ENCODE results near the gene NCOA7.

NCOA7 gene

DNA sequence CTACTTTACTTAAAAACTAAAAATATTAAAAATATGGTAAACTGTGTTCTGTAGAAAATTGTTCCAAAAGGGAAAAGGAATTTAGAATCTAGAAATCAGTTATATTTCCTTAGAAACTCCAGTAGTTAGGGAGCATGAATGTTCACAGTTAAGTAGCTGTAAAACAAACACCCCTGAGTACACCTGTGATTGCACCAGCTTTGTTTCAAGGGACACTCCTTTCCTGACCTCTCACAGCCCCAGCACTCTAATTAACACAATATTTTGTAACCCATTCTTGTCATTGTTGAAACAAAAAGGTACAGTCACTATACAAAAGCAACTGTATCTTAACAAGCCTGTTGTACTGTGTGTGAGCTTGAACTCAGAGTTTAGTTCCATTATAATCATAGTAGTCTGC lies 72.3 kb downstream of the NCOA7 start:
- TF ChIP-seq, protein P1, sequence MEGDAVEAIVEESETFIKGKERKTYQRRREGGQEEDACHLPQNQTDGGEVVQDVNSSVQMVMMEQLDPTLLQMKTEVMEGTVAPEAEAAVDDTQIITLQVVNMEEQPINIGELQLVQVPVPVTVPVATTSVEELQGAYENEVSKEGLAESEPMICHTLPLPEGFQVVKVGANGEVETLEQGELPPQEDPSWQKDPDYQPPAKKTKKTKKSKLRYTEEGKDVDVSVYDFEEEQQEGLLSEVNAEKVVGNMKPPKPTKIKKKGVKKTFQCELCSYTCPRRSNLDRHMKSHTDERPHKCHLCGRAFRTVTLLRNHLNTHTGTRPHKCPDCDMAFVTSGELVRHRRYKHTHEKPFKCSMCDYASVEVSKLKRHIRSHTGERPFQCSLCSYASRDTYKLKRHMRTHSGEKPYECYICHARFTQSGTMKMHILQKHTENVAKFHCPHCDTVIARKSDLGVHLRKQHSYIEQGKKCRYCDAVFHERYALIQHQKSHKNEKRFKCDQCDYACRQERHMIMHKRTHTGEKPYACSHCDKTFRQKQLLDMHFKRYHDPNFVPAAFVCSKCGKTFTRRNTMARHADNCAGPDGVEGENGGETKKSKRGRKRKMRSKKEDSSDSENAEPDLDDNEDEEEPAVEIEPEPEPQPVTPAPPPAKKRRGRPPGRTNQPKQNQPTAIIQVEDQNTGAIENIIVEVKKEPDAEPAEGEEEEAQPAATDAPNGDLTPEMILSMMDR (IDR thresholded peaks at IDR 0.05) = no peak
- TF ChIP-seq ZFX (IDR thresholded peaks at IDR 0.05; ENCODE audit: borderline replicate concordance) = no peak

DNA sequence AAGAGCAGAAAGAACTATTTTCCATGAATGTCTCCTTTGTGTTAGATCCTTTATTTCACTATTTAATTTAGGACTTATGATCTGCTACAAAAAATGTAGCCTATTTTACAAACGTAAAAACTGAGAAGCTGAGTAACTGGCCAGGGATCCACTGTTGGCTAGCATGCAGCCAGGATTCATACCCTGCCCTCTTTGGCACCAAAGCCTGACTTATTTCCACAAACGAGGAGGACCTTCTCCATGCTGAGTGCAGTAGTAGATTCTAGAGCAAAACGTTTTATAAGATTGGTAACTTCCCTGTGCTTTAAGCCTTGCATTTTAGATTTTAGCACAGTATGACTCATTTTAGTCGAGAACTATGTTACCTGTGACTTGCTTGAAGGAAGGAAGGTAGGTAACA lies 74.3 kb downstream of the NCOA7 start:
- TF ChIP-seq, protein P1 (IDR thresholded peaks at IDR 0.05) = no peak
- no peak for TF ChIP-seq ZFX (IDR thresholded peaks at IDR 0.05; ENCODE audit: borderline replicate concordance)
- no peak overlapping the region for H3K27ac ChIP-seq

More for the DNA sequence above, 72.3 kb downstream of the NCOA7 start:
- no peak overlapping the region for H3K27ac ChIP-seq

DNA sequence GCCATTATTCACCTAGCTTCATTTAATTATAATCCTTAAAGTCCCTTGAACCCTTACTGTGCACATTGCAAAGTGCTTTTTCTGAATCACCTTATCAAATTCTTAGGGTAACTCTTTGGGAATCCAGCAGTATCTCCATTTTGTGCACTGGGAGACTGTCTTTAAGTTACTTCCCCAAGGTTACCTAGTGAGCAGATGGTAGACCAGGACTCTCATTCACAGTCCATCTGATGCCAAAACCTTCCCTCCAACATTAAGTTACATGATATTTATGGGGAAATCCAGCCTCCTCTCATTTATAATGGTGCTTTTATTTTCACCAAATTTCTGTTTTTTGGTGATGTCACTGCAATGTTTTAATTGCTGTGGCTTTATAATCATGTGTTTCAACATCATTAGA lies 75.7 kb downstream of the NCOA7 start:
- H3K27ac ChIP-seq = no peak overlapping the region
- no peak for TF ChIP-seq ZFX (IDR thresholded peaks at IDR 0.05; ENCODE audit: borderline replicate concordance)
- TF ChIP-seq, protein P1 (IDR thresholded peaks at IDR 0.05) = no peak

DNA sequence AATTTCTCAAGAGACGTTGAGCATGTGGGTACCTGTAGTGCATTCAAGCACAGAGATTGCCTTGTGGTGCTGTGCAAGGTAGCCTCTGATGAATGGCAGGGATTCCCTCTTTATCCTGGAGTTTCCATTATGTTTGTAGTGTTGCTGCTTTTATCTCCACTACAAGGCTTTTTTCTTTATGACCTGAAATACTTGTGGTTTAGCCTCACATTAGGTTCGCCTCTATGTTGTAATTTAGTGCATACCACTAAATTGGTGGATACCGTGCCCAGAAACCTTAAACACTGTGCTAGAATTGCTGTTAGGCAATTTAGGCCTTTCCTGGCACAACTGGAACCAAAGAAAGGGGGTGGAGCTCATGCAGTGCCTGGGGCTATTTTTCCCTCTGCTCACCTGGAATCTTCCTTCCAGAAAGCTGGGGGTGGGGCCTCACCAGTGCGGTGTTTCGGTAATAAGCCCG lies 76.8 kb downstream of the NCOA7 start:
- no peak overlapping the region for H3K27ac ChIP-seq
- TF ChIP-seq, protein P1 (IDR thresholded peaks at IDR 0.05) = no peak
- no peak for TF ChIP-seq ZFX (IDR thresholded peaks at IDR 0.05; ENCODE audit: borderline replicate concordance)

DNA sequence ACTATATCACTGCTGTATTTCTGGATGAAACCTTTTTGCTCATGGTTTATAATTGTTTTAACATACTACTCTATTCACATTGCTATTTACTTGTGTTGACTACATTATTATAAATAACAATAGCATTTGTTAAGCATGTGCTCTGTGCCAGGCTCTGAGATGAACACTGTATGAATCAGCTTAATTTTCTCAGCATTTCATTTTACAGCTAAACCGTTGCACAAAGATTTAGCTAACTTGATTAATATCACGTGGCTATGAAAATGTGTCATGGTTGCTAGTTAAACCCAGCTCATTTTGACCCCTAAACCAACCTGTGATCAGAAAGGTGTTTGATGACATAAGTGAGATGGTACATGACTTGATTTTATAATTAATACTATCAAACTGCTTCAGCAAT lies 77.5 kb downstream of the NCOA7 start:
- no peak overlapping the region for H3K27ac ChIP-seq
- TF ChIP-seq, protein P1 (IDR thresholded peaks at IDR 0.05) = no peak
- no peak for TF ChIP-seq ZFX (IDR thresholded peaks at IDR 0.05; ENCODE audit: borderline replicate concordance)

DNA sequence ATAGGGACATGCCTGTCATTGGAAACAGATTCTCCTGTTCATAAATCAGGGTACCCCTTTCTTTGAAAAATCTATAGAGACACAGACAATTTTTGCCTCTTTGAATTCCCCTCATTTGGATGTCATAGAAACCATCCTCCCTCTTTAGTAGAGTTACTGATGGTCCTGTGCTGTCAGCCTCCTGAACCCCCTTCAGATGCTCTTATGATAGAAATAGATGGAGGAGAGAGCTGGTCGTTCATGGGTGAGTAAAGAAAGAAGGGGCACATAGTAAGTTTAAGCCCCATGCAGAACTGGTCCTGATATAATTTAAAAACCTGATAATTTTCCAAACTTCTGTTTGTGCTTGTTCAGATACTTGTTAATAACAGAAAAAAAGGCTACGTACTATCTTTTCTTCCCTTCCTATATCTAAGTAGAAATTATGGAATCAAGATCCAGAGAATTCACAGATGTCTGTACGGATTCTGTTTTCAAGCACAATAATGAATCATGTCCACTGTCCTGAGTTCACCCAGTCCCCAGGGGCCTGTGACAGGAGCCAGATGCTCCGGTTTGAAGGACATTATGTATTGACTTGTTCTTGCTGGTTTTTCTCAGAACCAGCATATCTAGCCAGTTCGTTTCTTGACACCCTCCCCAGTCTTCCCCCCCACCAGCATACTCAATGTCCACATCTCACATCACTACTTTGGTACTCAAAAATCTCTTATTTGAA lies 78.1 kb downstream of the NCOA7 start:
- no peak overlapping the region for H3K27ac ChIP-seq
- TF ChIP-seq ZFX (IDR thresholded peaks at IDR 0.05; ENCODE audit: borderline replicate concordance) = no peak
- TF ChIP-seq, protein P1 (IDR thresholded peaks at IDR 0.05) = no peak

DNA sequence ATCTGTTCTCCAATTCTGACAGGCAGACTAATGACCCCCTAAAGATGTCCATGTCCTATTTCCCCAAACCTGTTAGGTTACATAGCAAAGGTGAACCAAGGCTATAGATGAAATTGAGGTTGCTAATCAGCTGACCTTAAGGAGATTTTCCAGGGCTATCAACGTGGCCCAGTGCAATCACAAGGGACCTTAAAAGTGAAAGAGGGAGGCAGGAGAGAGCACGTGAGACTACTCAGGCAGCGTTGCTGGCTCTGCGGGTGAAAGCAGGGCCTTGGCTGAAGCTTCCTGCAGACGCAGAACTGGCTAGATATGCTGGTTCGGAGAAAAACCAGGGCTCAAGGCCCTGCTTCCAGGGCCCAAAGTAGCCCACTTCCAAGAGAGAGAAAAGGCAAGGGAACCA lies 78.7 kb downstream of the NCOA7 start:
- TF ChIP-seq, protein P1 (IDR thresholded peaks at IDR 0.05) = no peak
- TF ChIP-seq ZFX (IDR thresholded peaks at IDR 0.05; ENCODE audit: borderline replicate concordance) = no peak

More for the DNA sequence above, 78.7 kb downstream of the NCOA7 start:
- no peak overlapping the region for H3K27ac ChIP-seq

Measured in 22Rv1 (cell line).